Measurements from ENCODE around the gene FAM174C.
A peak's percentile ranks its signal among the peaks of the same experiment; 100 is the strongest.

The FAM174C gene

GRCh38 chr19:1231729-1232637, 43.3 kb upstream of the FAM174C start:
- H3K4me1 ChIP-seq (ENCODE audit: control insufficient read depth in 2 of 2, insufficient read depth in 2 of 2, low read length in 2 of 2), result peaks cover 9 to 14% of the 10 kb centered on the region in 2 donors
- no peak overlapping the region for H3K27ac ChIP-seq (ENCODE audit: low read depth in 2 of 2, low read length in 2 of 2)
- no peak overlapping the region for H3K9ac ChIP-seq (ENCODE audit: low read depth in 1 of 2, low read length in 2 of 2)
- no peak overlapping the region for H3K4me3 ChIP-seq (ENCODE audit: low read length in 2 of 2)
- H3K36me3 ChIP-seq (ENCODE audit: control insufficient read depth in 2 of 2, insufficient read depth in 2 of 2, low read length in 2 of 2), result no peaks in the 10 kb centered on the region
- peaks cover 0 to 27% of the 10 kb centered on the region in 2 donors for H3K27me3 ChIP-seq (ENCODE audit: control insufficient read depth in 2 of 2, insufficient read depth in 2 of 2, low read length in 2 of 2)
- no peaks in the 10 kb centered on the region for H3K9me3 ChIP-seq (ENCODE audit: control insufficient read depth in 2 of 2, low read length in 2 of 2)

GRCh38 chr19:1232652-1233072, 42.7 kb upstream of the FAM174C start:
- Histone ChIP-seq H3K27ac (ENCODE audit: low read depth in 2 of 2, low read length in 2 of 2) (no peak overlapping the region), H3K9ac (ENCODE audit: low read depth in 1 of 2, low read length in 2 of 2) (peak overlapping the region in 1 of 2 donors; percentile 38), H3K4me1 (ENCODE audit: control insufficient read depth in 2 of 2, insufficient read depth in 2 of 2, low read length in 2 of 2) (peaks cover 12 to 17% of the 10 kb centered on the region in 2 donors), H3K36me3 (ENCODE audit: control insufficient read depth in 2 of 2, insufficient read depth in 2 of 2, low read length in 2 of 2) (no peaks in the 10 kb centered on the region), H3K4me3 (ENCODE audit: low read length in 2 of 2) (no peak overlapping the region), H3K9me3 (ENCODE audit: control insufficient read depth in 2 of 2, low read length in 2 of 2) (no peaks in the 10 kb centered on the region), H3K27me3 (ENCODE audit: control insufficient read depth in 2 of 2, insufficient read depth in 2 of 2, low read length in 2 of 2) (peaks cover 0 to 31% of the 10 kb centered on the region in 2 donors)

DNA sequence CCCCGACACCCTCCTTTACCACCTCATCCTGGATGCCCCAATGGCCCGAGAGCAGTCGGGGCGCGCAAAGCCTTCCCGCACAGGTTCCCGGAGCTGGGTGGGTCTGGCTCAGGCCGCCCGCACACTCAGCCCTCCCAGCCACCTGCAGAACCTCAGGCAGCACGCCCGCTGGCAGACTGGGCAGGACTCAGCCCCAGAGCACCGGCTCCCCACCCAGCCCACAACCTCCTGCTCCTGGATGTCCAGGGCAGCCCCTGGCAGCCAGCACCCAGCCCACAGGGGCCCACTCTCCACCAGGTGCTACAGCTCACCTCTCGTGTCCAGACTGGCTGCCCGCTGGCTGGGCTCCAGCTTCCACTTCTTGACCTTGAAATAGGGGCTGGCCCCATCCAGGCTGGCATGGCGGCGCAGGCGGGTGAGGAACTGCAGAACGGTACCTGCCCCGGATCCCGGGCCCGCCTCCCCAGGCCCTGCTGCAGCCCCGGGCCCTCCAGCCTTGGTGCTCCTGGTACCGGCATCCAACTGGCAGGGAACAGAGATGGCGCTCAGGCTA, 42.1 kb upstream of the FAM174C start:
- H3K9ac ChIP-seq (ENCODE audit: low read depth in 1 of 2, low read length in 2 of 2), result peak overlapping the region in 1 of 2 donors; percentile 38
- no peaks in the 10 kb centered on the region for H3K9me3 ChIP-seq (ENCODE audit: control insufficient read depth in 2 of 2, low read length in 2 of 2)
- H3K27me3 ChIP-seq (ENCODE audit: control insufficient read depth in 2 of 2, insufficient read depth in 2 of 2, low read length in 2 of 2), result peaks cover 0 to 31% of the 10 kb centered on the region in 2 donors
- H3K4me3 ChIP-seq (ENCODE audit: low read length in 2 of 2), result no peak overlapping the region
- H3K27ac ChIP-seq (ENCODE audit: low read depth in 2 of 2, low read length in 2 of 2), result no peak overlapping the region
- H3K4me1 ChIP-seq (ENCODE audit: control insufficient read depth in 2 of 2, insufficient read depth in 2 of 2, low read length in 2 of 2), result peaks cover 12 to 18% of the 10 kb centered on the region in 2 donors
- H3K36me3 ChIP-seq (ENCODE audit: control insufficient read depth in 2 of 2, insufficient read depth in 2 of 2, low read length in 2 of 2), result no peaks in the 10 kb centered on the region

DNA sequence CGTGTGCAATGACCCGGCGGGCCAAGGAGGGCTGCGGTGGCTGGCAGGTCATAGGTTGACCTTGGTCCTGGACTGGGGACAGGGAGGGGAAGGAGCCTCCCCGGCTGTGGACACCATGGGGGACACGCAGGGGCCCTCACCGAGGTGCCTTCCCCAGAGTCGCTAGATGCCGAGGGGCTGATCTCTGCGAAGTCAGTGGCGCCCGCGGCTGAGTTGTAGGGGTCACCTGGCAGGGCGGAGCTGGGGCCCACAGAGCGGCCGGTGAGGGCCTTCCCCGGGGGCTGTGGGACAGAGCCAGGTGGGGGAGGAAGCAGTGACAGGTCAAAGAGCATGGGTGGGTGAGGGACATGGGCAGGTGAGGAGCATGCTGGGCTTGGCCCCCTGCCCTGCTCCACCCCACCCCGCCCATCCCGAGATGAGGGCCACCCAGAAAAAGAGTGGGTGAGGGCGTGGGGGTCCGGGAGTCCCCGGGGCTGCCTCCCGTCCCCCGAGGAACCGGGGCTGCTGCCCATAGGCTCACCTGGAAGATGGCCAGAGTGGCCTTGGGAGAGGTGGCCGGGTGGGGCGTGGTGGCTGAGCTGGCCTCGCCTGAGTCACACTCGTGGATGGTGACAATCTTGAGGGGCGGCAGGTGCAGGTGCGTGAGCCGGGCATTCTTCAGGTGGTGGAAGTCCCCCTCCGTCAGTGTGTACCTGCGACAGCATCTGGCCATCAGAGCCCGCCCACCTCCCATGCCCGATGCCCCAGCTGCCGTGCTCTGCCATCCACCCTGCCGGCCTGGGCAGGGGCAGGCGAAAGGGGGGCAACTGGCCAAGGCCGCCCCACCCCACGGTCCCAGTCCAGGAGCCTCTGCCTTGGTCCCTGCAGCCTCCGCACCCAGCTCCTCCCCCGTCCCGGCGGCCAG, 41.0 kb upstream of the FAM174C start:
- peaks cover 12 to 20% of the 10 kb centered on the region in 2 donors for H3K4me1 ChIP-seq (ENCODE audit: control insufficient read depth in 2 of 2, insufficient read depth in 2 of 2, low read length in 2 of 2)
- no peak overlapping the region for H3K9ac ChIP-seq (ENCODE audit: low read depth in 1 of 2, low read length in 2 of 2)
- H3K36me3 ChIP-seq (ENCODE audit: control insufficient read depth in 2 of 2, insufficient read depth in 2 of 2, low read length in 2 of 2), result no peaks in the 10 kb centered on the region
- no peak overlapping the region for H3K4me3 ChIP-seq (ENCODE audit: low read length in 2 of 2)
- H3K9me3 ChIP-seq (ENCODE audit: control insufficient read depth in 2 of 2, low read length in 2 of 2), result no peaks in the 10 kb centered on the region
- H3K27me3 ChIP-seq (ENCODE audit: control insufficient read depth in 2 of 2, insufficient read depth in 2 of 2, low read length in 2 of 2), result peaks cover 3 to 36% of the 10 kb centered on the region in 2 donors
- H3K27ac ChIP-seq (ENCODE audit: low read depth in 2 of 2, low read length in 2 of 2), result no peak overlapping the region

DNA sequence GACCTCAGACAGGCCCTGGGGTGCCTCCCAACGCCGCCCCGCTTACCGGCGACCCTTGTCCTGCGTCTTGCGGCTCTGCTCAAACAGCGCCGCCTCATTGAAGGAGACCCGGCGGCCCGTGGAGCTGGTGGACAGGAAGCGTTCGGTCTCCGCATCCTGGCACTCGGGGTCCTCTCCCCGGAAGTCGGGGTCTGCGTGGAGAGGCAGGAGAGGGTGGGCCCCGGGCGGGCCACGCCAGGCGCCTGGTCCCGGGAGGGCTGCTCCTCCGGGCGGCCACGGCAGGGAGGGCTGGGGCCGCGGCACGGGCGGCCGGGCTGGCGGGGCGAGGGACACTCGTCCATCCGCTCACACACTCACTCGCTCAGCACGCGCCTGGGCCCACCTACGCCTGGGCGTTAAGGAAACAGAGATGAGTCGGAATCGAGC, 40.4 kb upstream of the FAM174C start:
- peaks cover 3 to 36% of the 10 kb centered on the region in 2 donors for H3K27me3 ChIP-seq (ENCODE audit: control insufficient read depth in 2 of 2, insufficient read depth in 2 of 2, low read length in 2 of 2)
- H3K4me3 ChIP-seq (ENCODE audit: low read length in 2 of 2), result no peak overlapping the region
- no peaks in the 10 kb centered on the region for H3K36me3 ChIP-seq (ENCODE audit: control insufficient read depth in 2 of 2, insufficient read depth in 2 of 2, low read length in 2 of 2)
- H3K4me1 ChIP-seq (ENCODE audit: control insufficient read depth in 2 of 2, insufficient read depth in 2 of 2, low read length in 2 of 2), result peaks cover 15 to 20% of the 10 kb centered on the region in 2 donors
- no peak overlapping the region for H3K9ac ChIP-seq (ENCODE audit: low read depth in 1 of 2, low read length in 2 of 2)
- no peak overlapping the region for H3K27ac ChIP-seq (ENCODE audit: low read depth in 2 of 2, low read length in 2 of 2)
- H3K9me3 ChIP-seq (ENCODE audit: control insufficient read depth in 2 of 2, low read length in 2 of 2), result no peaks in the 10 kb centered on the region

GRCh38 chr19:1235625-1236538, 39.4 kb upstream of the FAM174C start:
- Histone ChIP-seq H3K9ac (ENCODE audit: low read depth in 1 of 2, low read length in 2 of 2) (no peak overlapping the region), H3K9me3 (ENCODE audit: control insufficient read depth in 2 of 2, low read length in 2 of 2) (no peaks in the 10 kb centered on the region), H3K36me3 (ENCODE audit: control insufficient read depth in 2 of 2, insufficient read depth in 2 of 2, low read length in 2 of 2) (no peaks in the 10 kb centered on the region), H3K27ac (ENCODE audit: low read depth in 2 of 2, low read length in 2 of 2) (no peak overlapping the region), H3K4me1 (ENCODE audit: control insufficient read depth in 2 of 2, insufficient read depth in 2 of 2, low read length in 2 of 2) (peaks cover 21 to 28% of the 10 kb centered on the region in 2 donors), H3K4me3 (ENCODE audit: low read length in 2 of 2) (no peak overlapping the region), H3K27me3 (ENCODE audit: control insufficient read depth in 2 of 2, insufficient read depth in 2 of 2, low read length in 2 of 2) (peaks cover 3 to 36% of the 10 kb centered on the region in 2 donors)

DNA sequence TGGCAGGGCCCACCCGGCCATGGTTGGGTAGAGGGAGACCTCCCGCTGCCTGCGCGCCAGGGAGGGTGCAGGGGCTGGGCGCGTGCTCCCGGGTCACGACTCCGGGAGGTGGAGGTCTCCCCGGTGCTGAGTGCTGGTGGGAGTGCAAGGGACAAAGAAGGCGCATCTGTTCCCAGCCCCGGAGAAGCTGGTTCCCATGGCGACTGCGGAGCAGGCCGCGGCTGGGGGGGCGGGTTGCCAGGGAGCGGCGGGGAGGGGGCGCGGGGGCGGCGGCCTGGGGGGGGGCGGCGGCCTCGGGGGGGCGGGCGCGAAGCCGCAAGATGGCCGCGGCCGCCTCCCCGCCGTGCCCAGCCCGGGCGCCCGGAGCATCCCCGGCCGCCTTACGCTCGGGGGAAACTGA, 38.8 kb upstream of the FAM174C start:
- H3K9ac ChIP-seq (ENCODE audit: low read depth in 1 of 2, low read length in 2 of 2), result no peak overlapping the region
- peaks cover 26 to 33% of the 10 kb centered on the region in 2 donors for H3K4me1 ChIP-seq (ENCODE audit: control insufficient read depth in 2 of 2, insufficient read depth in 2 of 2, low read length in 2 of 2)
- H3K4me3 ChIP-seq (ENCODE audit: low read length in 2 of 2), result peak overlapping the region in 1 of 2 donors; percentile 35
- no peaks in the 10 kb centered on the region for H3K9me3 ChIP-seq (ENCODE audit: control insufficient read depth in 2 of 2, low read length in 2 of 2)
- no peak overlapping the region for H3K27ac ChIP-seq (ENCODE audit: low read depth in 2 of 2, low read length in 2 of 2)
- no peaks in the 10 kb centered on the region for H3K36me3 ChIP-seq (ENCODE audit: control insufficient read depth in 2 of 2, insufficient read depth in 2 of 2, low read length in 2 of 2)
- peaks cover 3 to 36% of the 10 kb centered on the region in 2 donors for H3K27me3 ChIP-seq (ENCODE audit: control insufficient read depth in 2 of 2, insufficient read depth in 2 of 2, low read length in 2 of 2)

DNA sequence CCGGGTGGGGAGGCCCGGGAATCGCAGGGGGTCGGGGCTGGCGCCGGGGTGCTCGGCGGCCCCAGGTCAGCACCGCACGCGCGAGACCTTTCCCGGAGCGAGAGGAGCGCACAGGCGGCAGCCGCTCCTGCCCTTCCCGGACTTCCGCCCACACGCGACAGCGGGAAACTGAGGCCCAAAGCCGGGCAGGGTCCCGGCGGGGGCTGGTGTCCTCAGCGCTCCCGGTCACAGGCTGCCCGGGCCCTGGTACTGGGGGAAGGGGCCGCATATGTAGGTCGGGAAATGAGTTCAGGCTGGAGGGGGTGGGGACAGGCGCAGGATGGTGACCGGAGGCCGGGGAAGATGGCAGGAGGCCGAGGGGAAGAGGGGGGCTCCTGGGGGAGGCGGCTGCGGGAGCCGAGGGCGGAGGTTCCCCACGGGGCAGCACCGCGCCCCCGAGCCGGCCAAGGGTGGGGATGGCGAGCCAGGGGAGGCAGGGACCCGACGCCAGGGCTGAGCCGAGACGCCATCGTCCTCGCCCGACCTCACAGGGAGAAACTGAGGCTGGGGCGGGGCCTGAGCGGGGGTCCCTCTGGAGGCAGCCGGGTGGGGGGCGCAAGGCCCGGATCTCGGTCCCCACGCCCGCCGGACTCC, 38.2 kb upstream of the FAM174C start:
- Histone ChIP-seq H3K9ac (ENCODE audit: low read depth in 1 of 2, low read length in 2 of 2) (no peak overlapping the region), H3K4me1 (ENCODE audit: control insufficient read depth in 2 of 2, insufficient read depth in 2 of 2, low read length in 2 of 2) (peaks cover 28 to 35% of the 10 kb centered on the region in 2 donors), H3K27me3 (ENCODE audit: control insufficient read depth in 2 of 2, insufficient read depth in 2 of 2, low read length in 2 of 2) (peaks cover 3 to 36% of the 10 kb centered on the region in 2 donors), H3K9me3 (ENCODE audit: control insufficient read depth in 2 of 2, low read length in 2 of 2) (no peaks in the 10 kb centered on the region), H3K4me3 (ENCODE audit: low read length in 2 of 2) (peak overlapping the region; percentile 31 to 35), H3K36me3 (ENCODE audit: control insufficient read depth in 2 of 2, insufficient read depth in 2 of 2, low read length in 2 of 2) (no peaks in the 10 kb centered on the region), H3K27ac (ENCODE audit: low read depth in 2 of 2, low read length in 2 of 2) (no peak overlapping the region)
